ENCODE measurements around the gene ELAC2.

- TF ChIP-seq REST (IDR thresholded peaks at IDR 0.05; ENCODE audit: low read depth) (no peak), EP300 (IDR thresholded peaks at IDR 0.05; ENCODE audit: borderline replicate concordance) (no peak)
Observed at GRCh38 chr17:13003927-13004326, 13.9 kb downstream of the ELAC2 start.

Measured in Ishikawa (cell line).